HUES6 (cell line): ENCODE results near the gene VCPKMT.
A peak's percentile ranks its signal among the peaks of the same experiment; 100 is the strongest.

Experiments used
- H3K27ac ChIP-seq: 2 replicates; pipeline ENCODE4 v1.7.0; 2013; ENCODE audit warnings: low read depth, mild to moderate bottlenecking, low read length, inconsistent platforms
- H3K27me3 ChIP-seq: 2 replicates; pipeline ENCODE4 v1.6.1; 2013; ENCODE audit warnings: low read length; ENCODE audit not compliant: control insufficient read depth, insufficient read depth
- H3K36me3 ChIP-seq: 2 replicates; pipeline ENCODE4 v1.6.1; 2013; ENCODE audit warnings: low read length; ENCODE audit not compliant: control insufficient read depth, insufficient read depth
- H3K4me1 ChIP-seq: 2 replicates; pipeline ENCODE4 v1.6.1; 2013; ENCODE audit warnings: low read length; ENCODE audit not compliant: control insufficient read depth, insufficient read depth
- H3K4me3 ChIP-seq: 2 replicates; pipeline ENCODE4 v1.5.1; 2013; ENCODE audit warnings: low read depth, low read length
- H3K9ac ChIP-seq: one replicate; pipeline ENCODE4 v1.6.1; 2013; ENCODE audit warnings: mild to moderate bottlenecking, low read length
- H3K9me3 ChIP-seq: 2 replicates; pipeline ENCODE4 v1.6.1; 2013; ENCODE audit warnings: low read depth, low read length; ENCODE audit not compliant: control insufficient read depth, insufficient read depth

Gene VCPKMT

DNA sequence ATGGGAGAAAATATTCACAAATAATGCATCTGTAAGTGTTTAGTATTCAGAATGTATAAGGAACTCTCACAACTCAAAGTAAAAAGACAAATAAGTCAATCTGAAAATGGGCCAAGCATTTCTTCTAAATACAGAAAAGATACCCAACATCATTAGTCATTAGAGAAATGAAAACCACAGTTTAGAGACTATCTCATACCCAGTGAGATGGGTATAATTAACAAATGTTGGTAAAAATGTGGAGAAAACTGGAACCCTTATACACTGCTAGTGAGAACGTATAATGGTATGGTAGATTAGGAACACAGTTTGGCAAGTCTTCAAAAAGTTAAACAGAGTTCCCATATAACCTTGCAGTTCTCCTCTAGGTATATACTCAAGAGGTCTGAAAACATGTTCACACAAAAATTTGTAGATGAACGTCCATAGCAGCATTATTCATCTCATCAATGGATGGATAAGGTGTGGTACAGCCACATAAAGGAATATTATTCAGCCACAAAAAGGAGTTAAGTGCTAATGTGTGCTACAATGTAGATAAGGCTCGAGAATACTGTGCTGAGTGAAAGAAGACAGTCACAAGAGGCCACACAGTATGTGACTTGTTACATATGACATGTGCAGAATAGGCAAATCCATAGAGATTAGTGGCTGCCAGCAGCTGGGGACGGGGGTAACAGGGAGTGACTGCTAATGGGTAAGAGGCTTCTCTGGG lies 5.9 kb downstream of the VCPKMT start:
- Histone ChIP-seq H3K27me3 (no peaks in the 10 kb centered on the region), H3K4me3 (no peak overlapping the region), H3K4me1 (peaks cover 9% of the 10 kb centered on the region), H3K36me3 (peaks cover 67% of the 10 kb centered on the region), H3K9me3 (no peaks in the 10 kb centered on the region), H3K9ac (no peak overlapping the region), H3K27ac (no peak overlapping the region)

DNA sequence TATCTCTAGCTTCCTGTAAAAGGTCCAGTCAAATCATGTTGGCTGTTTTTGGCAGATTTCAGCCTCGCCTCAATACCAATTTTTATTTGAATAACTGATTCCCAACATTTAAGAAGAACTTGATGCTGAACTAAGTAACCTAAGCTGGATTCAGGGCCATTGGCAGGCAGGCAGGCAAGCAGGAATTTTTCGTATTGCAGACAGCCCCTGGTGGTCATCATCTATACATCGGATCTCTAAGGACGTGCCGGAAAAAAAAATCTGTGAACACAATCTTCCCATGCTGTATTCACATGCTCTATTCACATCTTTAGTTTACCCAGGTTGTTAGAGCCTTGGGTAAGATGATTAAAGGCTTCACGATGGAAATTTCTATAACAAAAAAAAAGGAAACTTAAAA lies 7.0 kb downstream of the VCPKMT start:
- no peaks in the 10 kb centered on the region for H3K27me3 ChIP-seq
- H3K27ac ChIP-seq, result no peak overlapping the region
- H3K4me1 ChIP-seq, result peaks cover 11% of the 10 kb centered on the region
- H3K9me3 ChIP-seq, result no peaks in the 10 kb centered on the region
- H3K4me3 ChIP-seq, result no peak overlapping the region
- H3K9ac ChIP-seq, result no peak overlapping the region
- peaks cover 63% of the 10 kb centered on the region for H3K36me3 ChIP-seq

DNA sequence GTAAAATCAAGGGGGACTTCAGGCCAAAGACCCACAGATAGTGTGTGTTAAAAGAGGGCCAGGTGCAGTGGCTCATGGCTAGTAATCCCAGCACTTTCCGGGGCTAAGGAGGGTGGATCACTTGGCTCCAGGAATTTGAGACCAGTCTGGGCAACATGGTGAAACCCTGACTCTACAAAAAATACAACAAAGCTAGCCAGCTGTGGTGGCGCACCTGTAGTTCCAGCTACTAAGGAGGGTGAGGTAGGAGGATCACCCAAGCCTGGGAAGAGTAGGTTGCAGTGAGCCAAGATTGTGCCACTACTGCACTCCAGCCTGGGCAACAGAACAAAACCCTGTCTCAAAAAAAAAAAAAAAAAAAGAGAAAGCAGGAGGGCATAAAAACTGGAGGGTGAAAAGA lies 8.5 kb downstream of the VCPKMT start:
- Histone ChIP-seq H3K9me3 (no peaks in the 10 kb centered on the region), H3K36me3 (peaks cover 50% of the 10 kb centered on the region), H3K4me1 (peaks cover 11% of the 10 kb centered on the region), H3K27me3 (no peaks in the 10 kb centered on the region), H3K9ac (no peak overlapping the region), H3K27ac (peak overlapping the region; percentile 62), H3K4me3 (no peak overlapping the region)

DNA sequence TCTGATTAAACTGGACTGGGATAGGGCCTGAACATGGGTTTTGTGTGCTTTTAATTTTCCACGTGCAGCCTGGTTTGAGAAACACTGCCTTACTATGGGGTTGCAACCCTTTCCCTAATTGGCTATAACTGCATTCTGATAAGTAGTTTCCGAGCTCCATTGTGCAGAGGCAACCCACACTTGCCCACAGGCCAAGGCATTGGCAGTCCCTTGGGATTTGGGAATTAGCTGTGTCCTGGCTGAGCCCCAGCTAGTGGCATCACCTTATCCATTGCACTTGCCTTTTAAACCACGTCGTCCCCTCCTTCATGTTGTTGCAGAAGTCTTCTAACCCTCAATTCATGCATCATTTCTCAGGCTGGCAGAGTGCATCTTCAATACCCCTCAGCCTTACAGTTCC lies 10.2 kb downstream of the VCPKMT start:
- H3K36me3 ChIP-seq, result peaks cover 33% of the 10 kb centered on the region

DNA sequence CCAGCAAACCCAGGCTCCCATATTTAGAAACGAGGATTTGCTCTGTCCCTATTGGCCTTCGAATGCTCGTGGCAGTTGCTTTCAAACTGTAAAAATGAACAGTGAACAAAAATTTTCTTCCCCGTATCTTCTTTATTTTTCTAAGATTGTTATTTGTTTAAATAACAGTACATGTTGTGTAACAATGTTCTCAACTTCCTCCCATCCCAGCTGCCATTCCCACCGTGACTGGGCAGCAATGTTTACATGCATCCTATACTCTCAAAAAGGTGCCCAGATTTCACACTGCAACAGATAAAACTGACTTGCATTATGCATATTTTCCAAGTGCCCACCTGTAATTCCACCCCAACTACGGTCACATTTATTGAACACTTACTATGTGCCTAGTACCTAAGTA lies 12.8 kb downstream of the VCPKMT start:
- Histone ChIP-seq H3K4me3 (no peak overlapping the region), H3K36me3 (peaks cover 8% of the 10 kb centered on the region)

More for the DNA sequence above, 10.2 kb downstream of the VCPKMT start:
- Histone ChIP-seq H3K4me3 (no peak overlapping the region), H3K9ac (no peak overlapping the region), H3K27ac (no peak overlapping the region), H3K4me1 (peaks cover 11% of the 10 kb centered on the region), H3K9me3 (no peaks in the 10 kb centered on the region), H3K27me3 (no peaks in the 10 kb centered on the region)

DNA sequence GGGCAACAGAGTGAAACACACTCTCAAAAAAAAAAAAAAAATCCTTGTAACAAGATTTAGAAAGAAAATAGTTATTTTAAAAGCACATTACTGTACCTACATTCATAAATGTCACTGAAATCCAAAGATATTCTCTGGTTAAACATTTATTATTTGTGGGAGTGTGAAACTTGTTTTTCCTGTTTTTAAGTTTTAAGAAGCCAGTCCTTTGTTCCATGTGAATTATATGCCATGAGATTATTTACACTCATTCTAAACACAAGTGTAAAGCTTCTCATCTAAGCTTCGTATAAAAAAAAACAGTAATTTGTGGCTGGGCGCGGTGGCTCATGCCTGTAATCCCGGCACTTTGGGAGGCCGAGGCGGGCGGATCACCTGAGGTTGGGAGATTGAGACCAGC lies 15.0 kb downstream of the VCPKMT start:
- Histone ChIP-seq H3K4me3 (no peak overlapping the region), H3K36me3 (no peaks in the 10 kb centered on the region), H3K27me3 (no peaks in the 10 kb centered on the region), H3K4me1 (peaks cover 3% of the 10 kb centered on the region; the same call in 1 of the 2 replicates), H3K9me3 (no peaks in the 10 kb centered on the region), H3K27ac (no peak overlapping the region), H3K9ac (no peak overlapping the region)

More for the DNA sequence above, 12.8 kb downstream of the VCPKMT start:
- Histone ChIP-seq H3K4me1 (peaks cover 11% of the 10 kb centered on the region), H3K27ac (no peak overlapping the region), H3K27me3 (no peaks in the 10 kb centered on the region), H3K9ac (no peak overlapping the region), H3K9me3 (no peaks in the 10 kb centered on the region)

DNA sequence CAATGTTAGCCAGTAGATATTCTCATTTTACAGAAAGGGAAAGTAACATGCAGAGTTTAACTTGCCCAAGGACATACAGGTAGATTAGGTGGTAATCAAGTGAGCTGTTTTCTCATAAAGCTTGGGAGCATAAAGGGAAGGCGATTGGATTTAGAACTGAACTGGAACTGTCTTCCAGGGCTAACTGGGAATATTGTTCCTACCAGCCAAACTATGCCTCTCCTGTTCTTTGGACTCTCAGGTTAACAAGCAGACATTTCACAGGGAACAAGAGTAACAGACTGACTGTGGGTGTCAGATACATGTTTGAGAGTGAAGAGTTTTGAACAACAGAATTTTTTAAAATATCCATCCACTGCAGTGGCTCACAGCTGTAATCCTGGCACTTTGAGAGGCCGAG lies 15.6 kb downstream of the VCPKMT start:
- Histone ChIP-seq H3K27ac (no peak overlapping the region), H3K27me3 (no peaks in the 10 kb centered on the region), H3K4me1 (peaks cover 3% of the 10 kb centered on the region; the same call in 1 of the 2 replicates), H3K36me3 (no peaks in the 10 kb centered on the region), H3K9ac (no peak overlapping the region), H3K9me3 (no peaks in the 10 kb centered on the region), H3K4me3 (no peak overlapping the region)

DNA sequence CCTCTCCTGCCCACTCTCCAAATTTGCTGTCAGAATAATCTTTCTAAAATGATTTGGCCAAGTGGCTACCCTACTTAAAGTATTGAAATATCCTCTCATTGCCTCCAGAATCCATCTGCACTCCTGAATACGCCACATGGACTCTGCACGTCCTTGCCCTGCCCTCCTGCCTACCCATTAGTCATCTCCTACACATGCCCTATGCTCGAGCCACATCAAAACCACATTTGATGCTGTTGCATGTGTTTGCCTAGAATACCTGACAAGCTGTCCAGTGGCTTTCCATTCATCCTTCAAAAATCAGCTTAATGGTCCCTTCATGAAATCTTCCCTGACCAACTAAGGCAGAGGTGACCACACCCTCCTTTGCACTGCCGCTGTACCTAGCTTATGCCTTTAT lies 17.0 kb downstream of the VCPKMT start:
- H3K4me1 ChIP-seq, result no peaks in the 10 kb centered on the region
- no peaks in the 10 kb centered on the region for H3K9me3 ChIP-seq
- H3K36me3 ChIP-seq, result no peaks in the 10 kb centered on the region
- H3K4me3 ChIP-seq, result no peak overlapping the region
- H3K27me3 ChIP-seq, result no peaks in the 10 kb centered on the region
- no peak overlapping the region for H3K9ac ChIP-seq
- H3K27ac ChIP-seq, result no peak overlapping the region

DNA sequence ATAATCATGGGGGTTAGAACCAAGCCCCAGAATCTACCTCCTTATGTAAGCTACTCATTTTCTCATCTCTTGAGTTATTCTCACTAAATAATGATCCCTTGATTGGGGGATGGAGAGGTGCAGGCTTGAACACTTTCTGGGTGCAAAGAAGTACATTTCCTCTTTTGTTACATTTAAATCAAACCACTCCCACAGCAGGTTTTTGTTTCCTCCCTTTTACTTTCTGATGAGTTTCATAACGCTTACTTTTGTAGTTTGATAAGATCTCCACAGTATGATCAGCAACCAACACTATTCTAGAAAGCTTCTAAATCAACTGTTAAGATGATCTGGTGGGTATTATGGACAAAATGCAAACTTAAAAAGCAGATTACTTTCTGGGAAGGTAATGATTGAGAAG lies 20.5 kb downstream of the VCPKMT start:
- Histone ChIP-seq H3K36me3 (no peaks in the 10 kb centered on the region), H3K4me3 (no peak overlapping the region), H3K27me3 (no peaks in the 10 kb centered on the region), H3K27ac (no peak overlapping the region), H3K9me3 (no peaks in the 10 kb centered on the region), H3K9ac (no peak overlapping the region), H3K4me1 (peaks cover 10% of the 10 kb centered on the region; the same call in 1 of the 2 replicates)

DNA sequence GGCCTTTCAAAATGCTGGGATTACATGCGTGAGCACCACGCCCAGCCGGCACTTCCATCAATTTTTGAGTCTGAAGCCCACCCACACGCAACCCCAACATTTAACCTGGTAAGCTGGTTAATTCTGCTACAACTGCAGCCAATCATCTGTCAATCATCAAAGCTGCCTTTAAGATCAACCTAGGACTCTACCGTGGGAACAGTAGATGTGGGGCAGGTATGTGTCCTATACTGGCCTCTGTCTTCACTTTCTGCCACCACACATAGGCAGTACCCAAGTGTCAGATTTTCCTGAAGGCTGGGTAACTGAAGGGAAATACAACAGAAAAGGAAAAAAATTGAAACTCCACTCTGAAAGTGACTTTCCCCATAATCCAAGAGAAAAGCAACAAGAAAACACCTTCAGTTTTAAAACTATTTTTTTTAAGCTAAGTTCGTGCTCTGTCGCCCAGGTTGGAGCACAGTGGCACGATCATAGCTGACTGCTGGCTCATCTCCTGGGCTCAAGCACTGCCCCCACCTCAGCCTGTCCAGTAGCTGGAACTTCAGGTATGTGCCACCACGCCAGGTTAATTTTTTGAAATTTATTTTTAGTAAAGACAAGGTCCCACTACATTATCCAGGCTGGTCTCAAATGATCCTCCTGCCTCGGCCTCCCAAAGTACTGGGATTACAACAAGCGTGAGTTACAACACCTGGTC lies 22.2 kb downstream of the VCPKMT start:
- no peaks in the 10 kb centered on the region for H3K9me3 ChIP-seq
- H3K27ac ChIP-seq, result no peak overlapping the region
- H3K36me3 ChIP-seq, result no peaks in the 10 kb centered on the region
- H3K27me3 ChIP-seq, result no peaks in the 10 kb centered on the region
- H3K4me3 ChIP-seq, result no peak overlapping the region
- H3K9ac ChIP-seq, result no peak overlapping the region
- H3K4me1 ChIP-seq, result peaks cover 10% of the 10 kb centered on the region; the same call in 1 of the 2 replicates

DNA sequence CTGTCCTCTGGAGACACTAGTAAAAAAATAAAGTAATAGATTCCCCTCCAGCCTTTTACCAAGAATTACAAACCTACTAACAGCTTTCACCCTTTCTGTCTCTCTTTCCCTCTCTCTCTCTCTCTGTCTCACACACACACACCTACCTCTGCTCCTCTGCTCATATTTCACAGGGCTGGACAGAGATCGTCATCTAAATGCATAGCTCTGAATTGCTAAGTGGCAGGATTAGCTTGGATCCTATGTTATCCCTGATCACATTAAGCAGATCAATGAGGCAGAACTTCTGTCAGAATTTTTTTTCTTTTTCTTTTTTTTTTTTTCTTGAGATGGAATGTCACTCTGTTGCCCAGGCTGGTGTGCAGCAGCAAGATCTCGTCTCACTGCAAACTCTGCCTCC lies 22.9 kb downstream of the VCPKMT start:
- no peaks in the 10 kb centered on the region for H3K27me3 ChIP-seq
- no peak overlapping the region for H3K4me3 ChIP-seq
- H3K27ac ChIP-seq, result no peak overlapping the region
- peaks cover 10% of the 10 kb centered on the region; the same call in 1 of the 2 replicates for H3K4me1 ChIP-seq
- no peaks in the 10 kb centered on the region for H3K9me3 ChIP-seq
- H3K36me3 ChIP-seq, result no peaks in the 10 kb centered on the region
- H3K9ac ChIP-seq, result no peak overlapping the region
